Midbrain (tissue), 1 donor: ENCODE data around the gene SETD1B.
"Not testable (repeated sequence)": the region's sequence is repeated elsewhere in the genome, so short reads cannot be mapped to it uniquely, and the experiment has no call there.

Experiments used
- DNase-seq: peaks from one replicate; lab custom pipeline; 2025; lab: John Stamatoyannopoulos, UW

The SETD1B gene

DNA sequence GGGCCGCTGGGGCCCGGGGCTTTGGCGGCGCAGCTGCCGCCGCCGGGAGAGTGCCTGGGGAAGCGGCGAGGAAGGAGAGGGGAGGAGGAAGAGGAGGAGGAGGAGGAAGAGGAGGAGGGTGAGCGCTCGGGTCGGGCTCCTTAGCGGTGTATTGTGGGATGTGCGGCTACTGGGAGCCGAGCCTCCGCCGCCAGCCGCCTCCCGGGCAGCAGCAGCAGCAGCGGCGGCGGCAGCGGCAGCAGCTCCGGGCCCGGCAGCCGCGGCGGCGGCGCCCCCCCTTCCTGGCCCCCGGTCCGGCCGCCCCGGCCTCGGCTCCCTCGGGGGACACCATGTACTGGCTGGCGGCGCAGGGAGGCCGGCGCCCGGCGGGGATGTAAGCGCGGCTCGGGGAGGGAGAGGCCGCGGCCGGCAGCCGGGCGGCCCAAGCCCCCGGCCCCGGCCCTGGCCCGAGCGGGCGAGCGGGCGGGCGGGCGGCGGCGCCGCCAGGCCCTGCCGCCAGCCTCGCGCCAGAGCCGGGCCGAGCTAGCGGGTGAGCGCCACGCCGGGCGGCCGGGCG, at the start of gene SETD1B:
TSS of gene SETD1B (plus strand) at position 149 of the 556 bp plus-strand sequence. CDS start 729 bp downstream, outside the sequence.
- peak; percentile 39 for DNase-seq

DNA sequence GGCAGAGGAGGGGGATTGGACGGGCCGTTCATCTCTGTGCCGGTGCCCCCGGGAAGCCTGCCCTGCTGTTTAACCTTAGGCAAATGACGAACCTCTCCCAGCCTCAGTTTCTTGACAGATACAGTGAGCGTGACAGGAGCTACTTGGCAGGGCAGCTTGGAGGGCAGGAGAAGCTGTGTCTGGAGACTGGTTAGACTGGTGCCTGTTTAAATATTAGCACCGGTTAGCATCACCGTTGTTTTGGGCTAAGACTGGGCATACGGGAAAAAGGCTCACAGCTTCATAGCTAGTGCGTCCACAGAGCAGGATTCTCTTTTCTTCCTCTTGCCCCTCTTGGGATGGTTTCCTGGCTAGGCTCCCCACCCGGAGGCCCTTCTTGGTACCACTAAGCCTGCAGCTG, 49.0 kb upstream of the SETD1B start:
- no peak for DNase-seq

DNA sequence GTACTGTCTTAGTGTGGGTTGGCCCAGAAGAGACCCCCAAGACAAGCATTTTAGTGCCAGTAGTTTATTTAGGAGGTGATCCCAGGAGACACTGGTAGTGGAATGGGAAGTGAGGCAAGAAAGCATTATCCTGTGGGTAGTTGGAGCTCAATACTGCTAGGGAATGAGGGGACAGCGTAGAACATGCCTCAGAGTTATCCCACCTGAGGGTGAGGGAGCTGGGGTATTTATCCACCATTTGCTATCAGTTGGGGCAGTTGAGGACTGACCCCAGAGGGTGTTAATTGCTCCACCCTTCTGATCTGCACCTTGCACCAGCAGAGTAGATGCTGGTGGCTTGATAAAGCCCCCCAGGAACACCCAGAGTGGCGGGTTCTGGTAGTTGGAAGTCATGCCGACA, 48.2 kb upstream of the SETD1B start:
- no peak for DNase-seq

DNA sequence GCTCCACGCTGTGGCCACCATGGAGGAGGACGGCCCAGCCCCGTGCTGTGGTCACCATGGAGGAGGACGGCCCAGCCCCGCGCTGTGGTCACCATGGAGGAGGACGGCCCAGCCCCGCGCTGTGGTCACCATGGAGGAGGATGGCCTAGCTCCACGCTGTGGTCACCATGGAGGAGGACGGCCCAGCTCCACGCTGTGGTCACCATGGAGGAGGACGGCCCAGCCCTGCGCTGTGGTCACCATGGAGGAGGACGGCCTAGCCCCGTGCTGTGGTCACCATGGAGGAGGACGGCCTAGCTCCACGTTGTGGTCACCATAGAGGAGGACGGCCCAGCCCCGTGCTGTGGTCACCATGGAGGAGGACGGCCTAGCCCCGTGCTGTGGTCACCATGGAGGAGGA, 45.3 kb upstream of the SETD1B start:
- DNase-seq = not testable (repeated sequence)

DNA sequence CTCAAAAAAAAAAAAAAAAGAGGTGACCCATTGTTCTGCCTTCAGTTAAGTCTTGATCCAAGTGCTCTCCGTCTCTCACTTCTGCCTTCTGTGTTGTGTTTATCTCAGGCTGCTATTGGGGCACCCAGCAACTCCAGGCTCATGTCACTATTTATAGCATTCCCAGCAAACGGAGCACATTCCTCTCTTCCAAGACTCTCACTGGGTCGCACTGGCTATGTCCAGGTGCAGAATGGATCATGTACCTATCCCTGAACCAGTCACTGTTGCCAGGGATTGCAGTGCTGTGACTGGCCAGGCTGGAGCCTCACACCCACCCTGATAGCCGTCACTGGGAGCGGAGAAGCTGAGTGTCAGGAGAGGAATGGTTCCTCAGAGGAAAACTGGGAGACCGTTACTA, 41.5 kb upstream of the SETD1B start:
- DNase-seq = no peak

DNA sequence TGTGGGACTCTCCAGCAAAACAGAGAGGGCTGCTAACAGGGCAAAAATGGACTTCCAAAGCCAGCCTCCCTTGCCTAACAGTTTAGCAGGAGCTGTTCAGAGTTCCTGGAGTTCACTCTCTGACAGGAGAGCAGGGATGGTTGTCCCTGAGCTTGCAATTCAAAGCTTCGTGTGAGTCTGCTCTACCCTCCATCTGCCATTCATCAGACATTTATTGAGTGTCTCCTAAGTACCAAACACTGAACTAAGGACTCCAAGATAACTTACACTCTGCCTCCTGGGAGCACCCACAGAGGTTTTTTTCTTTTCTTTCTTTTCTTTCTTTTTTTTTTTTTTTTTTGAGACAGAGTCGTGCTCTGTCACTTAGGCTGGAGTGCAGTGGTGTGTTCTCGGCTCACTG, 39.0 kb upstream of the SETD1B start:
- DNase-seq = no peak

DNA sequence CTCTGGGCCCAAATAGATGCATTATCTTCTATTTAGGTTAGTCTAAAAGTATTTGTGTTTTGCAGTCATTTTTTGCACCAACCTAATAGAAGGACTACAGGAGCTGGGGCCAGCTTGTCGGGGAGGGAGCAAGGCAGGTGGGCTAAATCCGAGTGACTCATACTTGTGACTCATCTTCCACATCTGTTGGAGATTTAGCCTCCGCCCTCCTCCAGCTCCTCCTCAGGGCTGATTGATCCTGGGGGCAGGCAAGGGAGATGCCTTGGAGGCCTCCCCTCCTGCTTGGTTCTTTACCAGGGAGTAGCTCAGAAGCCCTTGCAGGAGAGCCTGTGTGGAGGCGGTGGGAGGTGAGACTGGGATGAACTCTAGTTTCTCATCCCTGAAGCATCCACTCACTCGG, 38.2 kb upstream of the SETD1B start:
- DNase-seq = no peak

DNA sequence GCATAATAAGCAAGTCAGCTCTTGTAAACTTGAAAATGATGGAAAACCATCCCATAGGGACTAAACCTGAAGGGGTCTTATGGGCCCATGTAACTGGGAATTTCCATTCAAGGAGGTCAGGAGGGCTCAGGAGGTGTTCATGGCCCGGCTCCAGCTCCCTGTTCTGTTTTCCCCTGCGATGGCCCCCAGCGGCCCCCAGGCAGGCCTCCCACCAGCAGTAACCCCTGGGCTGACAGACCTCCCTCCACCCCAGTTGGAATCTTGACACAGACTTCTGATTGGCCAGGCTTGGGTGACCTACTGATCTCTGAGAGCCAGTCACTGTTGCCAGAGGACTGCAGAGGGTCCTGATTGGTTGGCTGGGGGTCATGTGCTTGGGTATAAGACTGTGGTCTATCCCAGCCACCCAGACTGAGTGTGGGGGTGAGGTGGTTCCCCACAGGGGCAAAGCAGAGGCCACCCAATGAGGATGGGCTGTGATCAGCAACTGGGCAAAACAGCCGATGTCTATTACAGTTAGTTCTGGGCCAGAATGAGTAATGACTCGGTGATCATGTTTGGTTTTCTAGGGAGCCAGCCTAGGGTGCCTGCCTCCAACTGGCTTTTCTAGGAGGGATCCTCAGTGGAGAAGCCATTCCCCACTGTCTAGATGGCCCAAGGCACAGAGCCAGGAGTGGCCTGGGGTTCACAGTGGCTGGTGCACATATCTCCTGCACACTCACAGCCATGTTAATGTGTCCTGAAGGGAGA, 37.3 kb upstream of the SETD1B start:
- DNase-seq = no peak

DNA sequence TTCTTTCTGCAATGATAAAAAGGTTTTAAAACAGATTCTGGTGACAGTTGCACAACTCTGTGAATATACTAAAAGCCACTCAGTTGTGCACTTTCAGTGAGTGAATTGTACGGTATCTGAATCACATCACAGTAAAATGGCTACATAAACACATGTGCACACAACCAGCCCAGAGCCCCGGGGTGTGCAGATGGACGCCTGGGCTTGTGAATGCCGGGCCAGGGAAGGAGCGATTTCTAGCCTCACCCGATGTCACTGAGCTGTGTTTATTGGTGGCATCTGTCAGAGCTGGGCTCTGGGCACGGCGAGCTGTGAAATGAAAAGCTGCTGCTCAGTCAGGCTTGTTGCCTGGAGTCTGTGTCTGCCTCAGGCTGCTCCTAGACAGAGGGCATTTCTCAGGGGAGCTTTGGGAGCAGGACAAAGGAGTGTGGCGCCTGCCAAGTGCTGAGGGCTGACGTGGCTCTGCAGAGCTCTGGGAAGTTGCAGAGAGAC, 36.2 kb upstream of the SETD1B start:
- DNase-seq = peak; percentile 59

DNA sequence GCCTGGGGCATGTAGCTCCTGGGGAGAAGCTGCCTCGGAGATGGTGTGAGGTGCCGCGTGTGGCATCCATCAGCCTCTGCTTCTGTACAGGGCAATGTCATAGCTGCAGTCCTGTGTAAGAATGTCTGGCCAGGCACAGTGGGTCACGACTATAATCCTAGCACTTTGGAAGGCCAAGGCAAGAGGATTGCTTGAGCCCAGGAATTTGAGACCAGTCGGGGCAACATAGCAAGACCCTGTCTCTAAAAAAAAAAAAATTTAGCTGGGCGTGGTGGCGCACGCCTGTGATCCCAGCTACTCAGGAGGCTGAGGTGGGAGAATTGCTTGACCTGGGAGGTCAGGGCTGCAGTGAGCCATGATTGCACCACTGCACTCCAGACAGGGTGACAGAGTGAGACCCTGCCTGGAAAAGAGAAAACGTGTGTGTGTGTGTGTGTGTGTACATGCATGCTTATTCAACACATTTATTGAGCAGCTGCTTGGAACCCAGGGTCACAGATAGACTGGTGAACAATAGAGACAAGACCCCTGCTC, 34.4 kb upstream of the SETD1B start:
- DNase-seq = no peak

DNA sequence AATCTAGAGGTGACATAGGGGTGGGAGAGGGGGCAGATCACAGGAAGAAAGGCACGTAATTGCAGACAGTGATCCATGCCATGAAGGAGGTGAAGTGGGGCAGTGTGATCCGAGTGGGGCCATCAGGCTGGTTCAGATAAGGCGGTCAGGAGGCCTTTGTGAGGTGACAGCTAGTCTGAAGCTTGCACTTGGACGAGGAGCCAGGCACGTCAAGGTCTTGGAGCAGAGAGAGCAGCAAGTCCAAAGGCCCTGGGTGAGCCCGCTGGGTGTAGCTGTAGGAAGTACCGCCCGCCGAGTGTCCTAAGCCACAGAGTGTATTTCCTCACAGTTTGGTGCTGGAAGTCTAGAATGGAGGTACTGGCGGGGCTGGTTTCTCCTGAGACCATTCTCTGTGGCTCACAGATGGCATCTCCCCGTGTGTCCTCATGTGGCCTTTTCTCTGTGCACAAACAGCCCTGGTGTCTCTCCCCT, 33.9 kb upstream of the SETD1B start:
- DNase-seq = no peak

DNA sequence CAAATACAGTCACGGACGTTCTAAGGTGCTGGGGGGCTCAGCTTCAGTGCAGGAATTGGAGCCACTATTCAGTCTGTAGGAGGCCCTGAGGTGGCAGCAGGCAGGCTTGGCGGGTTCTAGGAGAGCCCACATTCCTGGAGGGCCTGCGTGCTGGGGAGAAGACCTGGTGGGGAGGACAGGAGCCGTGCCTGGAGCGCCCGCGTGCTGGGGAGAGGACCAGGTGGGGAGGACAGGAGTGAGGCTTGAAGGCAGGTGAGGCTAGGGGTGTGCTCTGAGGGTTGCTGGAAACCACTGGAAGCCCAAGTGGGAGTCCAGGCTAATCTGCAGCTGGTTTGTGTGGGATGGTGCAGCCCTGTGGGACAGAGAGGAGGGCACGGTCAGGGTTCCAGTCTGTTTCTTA, 33.4 kb upstream of the SETD1B start:
- DNase-seq = no peak

DNA sequence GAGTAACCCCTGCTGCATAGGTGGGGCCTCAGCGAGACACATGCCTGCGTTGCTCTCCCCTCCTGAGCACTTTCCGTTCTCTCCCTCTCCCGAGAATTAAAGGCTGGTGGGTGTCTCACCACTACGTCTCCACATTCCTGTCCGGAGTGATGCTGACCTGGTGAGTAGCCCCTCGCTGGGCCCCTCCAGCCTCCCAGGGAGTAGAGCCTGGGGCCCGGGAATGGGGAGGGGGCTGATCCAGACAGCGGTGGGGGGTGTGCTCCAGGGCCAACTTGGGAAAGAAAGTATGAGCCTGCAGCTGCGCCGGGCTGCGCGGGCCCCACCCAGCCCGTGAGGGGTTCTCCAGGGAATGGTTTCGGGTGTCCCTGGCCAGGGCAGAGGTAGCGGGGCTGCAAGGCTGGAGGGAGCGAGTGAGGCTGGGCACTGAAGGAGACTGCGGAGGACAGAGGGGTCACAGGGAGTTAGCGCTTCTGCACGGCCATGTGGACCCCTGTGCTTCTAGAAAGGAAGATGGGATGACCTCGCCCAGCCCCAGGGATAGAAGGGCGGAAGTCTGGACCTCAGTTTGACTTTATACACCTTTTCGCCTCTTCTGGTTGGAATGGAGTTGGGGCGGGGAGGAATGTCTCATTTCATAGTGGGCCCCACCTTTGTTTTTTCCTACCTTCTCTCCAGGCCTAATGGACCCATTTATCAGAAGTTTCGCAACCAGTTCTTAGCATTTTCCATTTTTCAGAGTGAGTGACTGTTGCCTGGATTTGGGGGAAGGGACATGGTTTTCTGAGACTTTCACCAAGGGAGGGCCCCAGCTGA, 32.8 kb upstream of the SETD1B start:
- no peak for DNase-seq

DNA sequence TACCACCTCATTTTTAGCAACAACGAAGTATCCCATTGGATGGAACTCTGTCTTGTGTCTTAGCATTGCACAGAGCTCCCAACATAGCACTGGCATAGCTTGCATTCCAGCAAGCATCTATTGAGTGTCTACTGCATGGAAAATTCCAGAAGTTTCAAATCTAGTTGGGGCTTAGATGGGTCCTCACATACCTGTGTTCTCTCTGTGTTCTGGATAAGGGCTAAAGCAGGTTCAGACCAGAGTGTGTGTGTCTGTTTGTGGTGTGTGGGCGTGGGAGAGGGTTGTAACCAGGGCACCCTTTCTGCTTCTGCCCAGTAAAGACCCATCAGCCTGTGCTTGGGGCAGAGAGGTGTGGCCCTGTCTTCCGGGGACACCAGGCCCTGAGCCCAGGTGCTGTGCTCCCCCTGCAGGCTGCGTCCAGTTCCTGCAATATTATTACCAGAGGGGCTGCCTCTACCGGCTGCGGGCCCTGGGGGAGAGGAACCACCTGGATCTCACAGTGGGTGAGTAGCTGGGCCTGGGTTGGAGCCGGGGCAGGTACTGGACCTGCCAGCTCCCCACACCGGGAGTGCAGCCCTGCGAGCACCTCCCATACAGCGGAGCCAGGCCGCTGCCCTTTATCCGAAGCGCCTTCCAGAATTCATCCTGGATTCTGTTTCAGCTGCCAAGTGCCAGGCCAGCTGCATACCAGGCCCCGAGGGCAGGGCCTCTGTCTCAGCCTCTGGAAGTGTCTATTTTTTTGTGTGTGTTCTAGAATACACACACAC, 30.6 kb upstream of the SETD1B start:
- peak; percentile 42 for DNase-seq

DNA sequence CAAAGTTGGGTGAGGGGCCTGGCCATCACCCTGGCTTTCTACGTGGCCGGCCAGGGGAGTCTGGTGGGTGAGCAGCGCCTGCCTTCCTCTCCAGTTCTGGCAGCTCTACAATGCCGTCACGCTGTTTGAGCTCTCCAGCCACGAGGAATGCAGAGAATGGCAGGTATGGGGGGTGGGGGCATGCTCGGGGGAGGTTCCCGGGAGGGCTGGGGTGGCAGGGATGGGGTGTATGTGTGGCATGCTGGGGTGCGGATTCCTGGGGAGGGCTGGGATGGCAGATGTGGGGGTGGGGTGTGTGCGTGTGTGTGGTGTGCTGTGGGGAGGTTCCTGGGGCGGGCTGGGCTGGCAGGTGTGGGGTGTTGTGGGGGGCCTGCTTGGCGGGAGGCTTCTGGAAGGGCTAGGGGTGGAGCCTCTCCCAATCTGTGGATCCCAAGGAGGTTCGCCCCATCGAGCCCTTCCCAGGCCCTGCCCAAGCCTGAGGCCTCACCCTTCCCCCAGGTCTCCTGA, 28.8 kb upstream of the SETD1B start:
- no peak for DNase-seq

DNA sequence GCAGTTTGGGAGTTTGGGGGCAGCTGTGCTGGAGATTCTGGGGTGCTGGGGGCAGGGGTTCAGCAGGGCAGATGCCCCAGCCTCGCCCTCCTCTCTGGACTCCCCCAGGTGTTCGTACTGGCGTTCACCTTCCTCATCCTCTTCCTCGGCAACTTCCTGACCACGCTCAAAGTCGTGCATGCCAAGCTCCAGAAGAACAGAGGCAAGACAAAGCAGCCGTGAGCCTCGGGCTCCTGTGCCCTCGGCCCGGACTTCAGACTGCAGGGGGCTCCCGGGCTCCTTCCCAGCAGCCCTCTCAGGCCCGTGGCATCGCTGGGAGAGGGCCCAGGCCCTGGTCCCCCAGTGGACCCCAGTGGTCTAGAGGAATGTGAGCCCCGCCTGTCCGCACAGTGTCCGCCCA, 28.3 kb upstream of the SETD1B start:
- no peak for DNase-seq

DNA sequence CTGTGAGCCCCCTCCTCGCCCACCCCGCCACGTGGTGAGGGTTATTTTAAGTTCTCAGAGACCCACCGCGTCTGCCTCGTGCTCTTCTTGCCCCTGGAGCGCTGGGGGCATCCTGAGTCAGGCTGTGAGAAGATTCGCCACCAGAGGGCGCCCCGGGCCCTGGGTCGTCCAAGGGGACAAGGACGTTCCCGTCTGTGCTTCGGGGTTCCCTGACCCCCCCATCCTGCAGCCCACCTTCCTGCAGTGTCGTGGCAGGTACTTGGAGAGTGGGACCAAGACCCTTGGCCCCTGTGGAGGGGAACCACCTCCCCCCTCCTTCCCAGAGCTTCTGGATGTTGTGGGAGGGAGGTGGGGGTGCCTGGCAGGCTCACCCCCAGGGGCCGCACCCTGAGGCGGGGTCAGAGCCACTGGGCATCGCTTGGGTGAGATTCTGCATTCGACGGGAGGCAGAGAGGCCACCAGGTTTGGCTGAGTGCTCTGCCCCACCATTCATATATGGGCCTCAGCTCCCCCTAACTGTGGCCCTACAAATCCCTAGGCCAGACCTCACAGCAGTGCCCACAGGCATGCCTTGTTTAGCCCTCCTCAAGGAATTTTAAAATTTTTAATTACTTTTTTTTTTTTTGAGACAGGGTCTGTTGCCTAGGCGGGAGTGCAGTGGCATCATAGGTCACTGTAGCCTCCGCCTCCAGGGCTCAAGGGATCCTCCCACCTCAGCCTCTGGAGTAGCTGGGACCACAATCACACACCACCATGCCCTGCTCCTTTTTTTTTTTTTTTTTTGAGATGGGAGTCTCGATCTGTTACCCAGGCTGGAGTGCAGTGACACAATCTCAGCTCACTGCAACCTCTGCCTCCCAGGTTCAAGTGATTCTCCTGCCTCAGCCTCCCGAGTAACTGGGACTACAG, 27.4 kb upstream of the SETD1B start:
- peak; percentile 67 for DNase-seq

DNA sequence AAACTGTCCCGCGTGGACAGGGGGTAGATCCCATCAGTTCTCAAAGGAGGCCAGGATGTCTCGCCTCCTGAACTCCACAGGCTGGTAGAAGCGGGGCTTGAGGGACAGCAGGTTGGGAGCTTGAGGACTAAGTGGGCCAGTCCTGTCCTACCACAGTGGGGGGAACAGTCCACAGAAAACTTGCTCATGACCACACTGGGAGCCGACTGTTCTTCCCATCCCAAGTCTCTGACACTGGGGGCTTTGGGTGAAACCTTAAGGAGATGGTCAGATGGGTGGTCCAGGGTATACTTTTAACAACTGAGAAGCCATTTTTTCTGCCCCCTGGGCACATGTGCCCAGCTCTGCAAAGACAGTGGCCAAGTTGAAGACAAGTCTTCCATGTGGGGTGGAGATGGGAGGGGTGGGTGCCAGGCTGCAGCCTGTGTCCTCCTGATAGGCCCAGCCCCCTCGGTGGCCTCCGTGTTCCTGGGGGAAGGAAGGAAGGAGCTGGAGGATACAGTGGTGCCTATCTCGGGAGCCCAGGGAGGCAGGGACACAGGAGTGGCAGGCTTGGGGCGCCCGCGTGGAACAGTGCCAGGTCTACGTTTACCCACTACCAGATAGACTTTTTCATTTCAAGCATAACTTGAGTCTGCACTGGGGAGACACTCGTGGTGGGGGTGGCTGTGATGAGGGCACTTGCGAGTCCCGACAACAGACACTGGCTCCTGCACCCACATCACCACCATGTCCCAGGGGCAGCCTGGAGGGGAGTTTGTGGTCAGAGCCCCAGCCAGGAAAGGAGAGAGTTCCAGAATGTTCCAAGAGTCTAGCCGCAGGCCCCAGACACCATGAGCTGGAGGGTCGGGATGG, 25.0 kb upstream of the SETD1B start:
- DNase-seq = no peak

DNA sequence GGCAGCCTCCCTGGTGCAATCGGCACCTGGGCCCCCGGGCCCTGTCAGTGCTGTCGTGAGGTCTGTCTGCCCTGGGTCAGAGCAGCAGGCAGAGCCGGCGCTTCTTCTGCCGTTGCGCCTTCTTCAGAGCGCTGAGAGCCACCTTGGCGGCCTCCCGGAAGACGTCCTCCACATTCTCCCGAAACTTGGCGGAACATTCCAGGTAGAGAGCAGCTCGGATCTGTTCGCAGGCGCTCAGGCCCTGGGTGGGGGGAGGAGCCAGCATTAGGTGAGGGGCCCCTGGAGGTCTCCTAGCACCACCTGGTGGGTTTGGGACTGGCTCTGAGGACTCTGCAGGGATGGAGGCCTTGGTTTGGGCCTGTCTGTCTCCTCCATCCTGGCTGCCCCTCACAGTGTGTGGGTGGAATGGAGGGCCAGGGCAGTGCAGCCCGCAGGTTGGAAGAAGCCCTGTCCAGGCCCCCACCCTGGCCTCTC, 24.4 kb upstream of the SETD1B start:
- DNase-seq = no peak
